Upper lobe of left lung (tissue), 6 donors: Measurements from ENCODE around the gene IGSF10. TPM values are rescaled to one million over a fixed set of nuclear protein-coding genes. Genes with fewer than 3 reads are reported as not detected.
A peak's percentile ranks its signal among the peaks of the same experiment; 100 is the strongest.

Source experiments
- ATAC-seq, 2 donors: fragments of 200-7000 bp; cut with Tn5 transposase; one replicate each; pipeline ENCODE4 v1.9.1; 2022; ENCODE audit warnings: mild to moderate bottlenecking in 2 of 2, moderate library complexity in 2 of 2; ENCODE audit not compliant: low FRiP score in 2 of 2
- DNase-seq, 2 donors: peaks; one replicate each; pipeline ENCODE4 v3.0.0-alpha.2; 2019 to 2020
- H3K27ac ChIP-seq, 4 donors: fragments of 200-600 bp; sonication (generic); one replicate each; pipeline ENCODE4 v1.5.1; 2016 to 2019
- H3K27me3 ChIP-seq, 4 donors: fragments of 200-600 bp; sonication (generic); one replicate each; pipeline ENCODE4 v1.5.1; 2017 to 2019
- H3K36me3 ChIP-seq, 4 donors: fragments of 200-600 bp; sonication (generic); one replicate each; pipeline ENCODE4 v1.5.1; 2016 to 2019
- H3K4me1 ChIP-seq, 4 donors: fragments of 200-600 bp; sonication (generic); one replicate each; pipeline ENCODE4 v1.5.1; 2018 to 2019
- H3K4me3 ChIP-seq, 4 donors: fragments of 200-600 bp; sonication (generic); one replicate each; pipeline ENCODE4 v1.5.1; 2017 to 2019; ENCODE audit warnings: mild to moderate bottlenecking in 2 of 4, moderate library complexity in 1 of 4
- H3K9me3 ChIP-seq, 4 donors: fragments of 200-600 bp; sonication (generic); one replicate each; pipeline ENCODE4 v1.5.1; 2018 to 2019
- EP300 ChIP-seq, 4 donors: sonication (generic); formaldehyde crosslinking; IDR thresholded peaks; one replicate each; pipeline ENCODE4 v1.5.1; 2017; ENCODE audit warnings: antibody characterized with exemption in 4 of 4, control low read depth in 2 of 4
- POLR2A ChIP-seq, 4 donors: fragments of 450-650 bp; IDR thresholded peaks; one replicate each; pipeline ENCODE4 v1.5.1; 2016 to 2017; ENCODE audit warnings: antibody characterized with exemption in 4 of 4, mild to moderate bottlenecking in 2 of 4
- POLR2AphosphoS5 ChIP-seq, 2 donors: sonication (generic); formaldehyde crosslinking; IDR thresholded peaks; one replicate each; pipeline ENCODE4 v1.5.1; 2017; ENCODE audit warnings: antibody characterized with exemption in 2 of 2
- WGBS, 2 donors: methylation state at CpG; one replicate each; pipeline ENCODE4 v1.1.5; 2017 to 2018; 5-methylcytosine and 5-hydroxymethylcytosine counted together
- total RNA-seq, 6 donors: library from RNA; depleted of rRNA in 4 of 6; stranded (reverse); fragments of >200 nt in 4 of 6; gene quantifications; one replicate each; pipeline versions ENCODE4 v1.1.0 to v1.2.1, GENCODE V29; 2016 to 2021
- TF ChIP-seq, protein P1 (sequence below), 6 experiments: fragments of 450-650 bp in 4 of 6; fragments of 200-600 bp in 2 of 6; sonication (generic) in 2 of 6; IDR thresholded peaks; one replicate each; pipeline ENCODE4 v1.5.1; 2016 to 2019; ENCODE audit warnings: antibody characterized with exemption in 6 of 6
- donor health status: DM: no; HTN: no; CAD: no; lungs with moderate emphysema.
- donor health status: DM: no; HTN: yes; CAD: no; lungs with severe emphysema.

The IGSF10 gene
- total RNA-seq, 6 donors from 2014 or later, result 9.2 to 27.2 (median 22.9) TPM

DNA sequence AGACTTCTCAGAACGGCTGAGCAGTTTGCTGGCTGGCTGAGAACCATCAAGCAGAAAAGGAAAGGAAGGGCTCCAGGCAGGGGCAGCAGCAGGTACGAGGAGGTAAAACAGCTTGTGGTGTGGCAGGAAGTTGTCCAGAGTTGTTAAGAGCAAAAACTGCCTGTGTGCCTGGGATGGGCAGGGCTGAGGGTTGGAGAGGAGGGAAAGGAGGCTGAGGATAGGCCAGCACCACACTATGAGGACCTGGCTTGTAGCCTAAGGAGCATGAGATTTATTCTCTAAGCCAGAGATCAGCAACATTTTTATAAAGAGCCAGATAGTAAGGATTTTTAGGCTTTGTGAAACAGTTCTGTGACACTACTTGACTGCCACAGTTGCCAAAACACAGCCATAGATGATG lies 8.0 kb downstream of the IGSF10 start:
- Histone ChIP-seq H3K4me1 (no peaks in the 10 kb centered on the region), H3K36me3 (peaks cover 0 to 4% (median 0%) of the 10 kb centered on the region in 4 donors), H3K27ac (no peak overlapping the region), H3K27me3 (no peaks in the 10 kb centered on the region), H3K4me3 (no peak overlapping the region), H3K9me3 (no peaks in the 10 kb centered on the region)
- 31% methylated on average over 2 of the region's 2 CpGs for WGBS, 2 donors
- no peak for TF ChIP-seq EP300 (IDR thresholded peaks at IDR 0.05)
- ATAC-seq (peak in 1 of 2 donors; percentile 61), DNase-seq (peak in 1 of 2 donors; percentile 31)

DNA sequence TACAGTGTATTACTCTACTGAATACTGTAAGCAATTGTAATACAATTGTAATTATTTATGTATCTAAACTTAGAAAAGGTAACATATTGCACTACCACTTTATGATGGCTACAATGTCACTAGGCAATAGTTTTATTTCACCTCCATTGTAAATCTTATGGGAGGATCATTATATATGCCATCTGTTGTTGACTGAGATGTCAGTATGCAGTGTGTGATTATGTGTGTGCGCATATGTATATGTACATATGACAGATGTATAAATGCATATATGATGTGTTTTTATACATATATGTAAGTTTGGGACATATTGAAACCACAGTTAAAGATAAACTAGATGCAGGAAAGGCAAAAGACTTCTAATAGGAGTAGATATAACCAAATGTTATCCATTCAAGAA lies 8.5 kb downstream of the IGSF10 start:
- H3K9me3 ChIP-seq, result no peaks in the 10 kb centered on the region
- H3K27me3 ChIP-seq, result no peaks in the 10 kb centered on the region
- TF ChIP-seq EP300 (IDR thresholded peaks at IDR 0.05), result no peak
- no peak for TF ChIP-seq POLR2AphosphoS5 (IDR thresholded peaks at IDR 0.05)
- TF ChIP-seq, protein P1, sequence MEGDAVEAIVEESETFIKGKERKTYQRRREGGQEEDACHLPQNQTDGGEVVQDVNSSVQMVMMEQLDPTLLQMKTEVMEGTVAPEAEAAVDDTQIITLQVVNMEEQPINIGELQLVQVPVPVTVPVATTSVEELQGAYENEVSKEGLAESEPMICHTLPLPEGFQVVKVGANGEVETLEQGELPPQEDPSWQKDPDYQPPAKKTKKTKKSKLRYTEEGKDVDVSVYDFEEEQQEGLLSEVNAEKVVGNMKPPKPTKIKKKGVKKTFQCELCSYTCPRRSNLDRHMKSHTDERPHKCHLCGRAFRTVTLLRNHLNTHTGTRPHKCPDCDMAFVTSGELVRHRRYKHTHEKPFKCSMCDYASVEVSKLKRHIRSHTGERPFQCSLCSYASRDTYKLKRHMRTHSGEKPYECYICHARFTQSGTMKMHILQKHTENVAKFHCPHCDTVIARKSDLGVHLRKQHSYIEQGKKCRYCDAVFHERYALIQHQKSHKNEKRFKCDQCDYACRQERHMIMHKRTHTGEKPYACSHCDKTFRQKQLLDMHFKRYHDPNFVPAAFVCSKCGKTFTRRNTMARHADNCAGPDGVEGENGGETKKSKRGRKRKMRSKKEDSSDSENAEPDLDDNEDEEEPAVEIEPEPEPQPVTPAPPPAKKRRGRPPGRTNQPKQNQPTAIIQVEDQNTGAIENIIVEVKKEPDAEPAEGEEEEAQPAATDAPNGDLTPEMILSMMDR (IDR thresholded peaks at IDR 0.05), result no peak
- no peak for TF ChIP-seq POLR2A (IDR thresholded peaks at IDR 0.05)
- H3K36me3 ChIP-seq, result peaks cover 0 to 4% (median 0%) of the 10 kb centered on the region in 4 donors
- no peak overlapping the region for H3K27ac ChIP-seq
- no peaks in the 10 kb centered on the region for H3K4me1 ChIP-seq
- H3K4me3 ChIP-seq, result no peak overlapping the region
- DNase-seq (no peak), ATAC-seq (no peak)
- 41 to 97% methylated on average over 1 of the region's 1 CpG for WGBS, 2 donors

DNA sequence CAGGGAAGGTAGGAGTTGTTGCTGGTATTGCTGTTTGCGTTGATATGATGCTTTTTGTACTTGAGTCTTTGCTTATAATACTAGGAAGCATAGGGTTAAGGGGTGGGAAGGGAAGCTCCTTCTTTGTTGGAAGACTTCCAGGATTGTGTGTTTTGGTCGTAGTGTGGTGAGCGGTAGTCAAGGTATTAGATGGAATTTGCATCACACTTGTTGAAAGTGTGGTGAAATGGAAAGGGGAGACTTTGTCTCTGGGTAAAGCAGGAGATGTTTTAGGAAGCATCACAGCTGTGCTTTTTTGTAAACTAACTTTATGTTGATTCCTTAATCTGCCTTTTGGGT lies 14.9 kb downstream of the IGSF10 start:
- Histone ChIP-seq H3K27me3 (no peaks in the 10 kb centered on the region), H3K4me3 (no peak overlapping the region), H3K4me1 (no peaks in the 10 kb centered on the region), H3K9me3 (no peaks in the 10 kb centered on the region), H3K36me3 (peaks cover 0 to 4% (median 0%) of the 10 kb centered on the region in 4 donors), H3K27ac (no peak overlapping the region)
- ATAC-seq (no peak), DNase-seq (no peak)
- no peak for TF ChIP-seq POLR2AphosphoS5 (IDR thresholded peaks at IDR 0.05)
- no peak for TF ChIP-seq EP300 (IDR thresholded peaks at IDR 0.05)
- TF ChIP-seq POLR2A (IDR thresholded peaks at IDR 0.05), result no peak
- TF ChIP-seq, protein P1 (IDR thresholded peaks at IDR 0.05), result no peak
- WGBS, 2 donors, result 49 to 65% methylated on average over 3 of the region's 3 CpGs

DNA sequence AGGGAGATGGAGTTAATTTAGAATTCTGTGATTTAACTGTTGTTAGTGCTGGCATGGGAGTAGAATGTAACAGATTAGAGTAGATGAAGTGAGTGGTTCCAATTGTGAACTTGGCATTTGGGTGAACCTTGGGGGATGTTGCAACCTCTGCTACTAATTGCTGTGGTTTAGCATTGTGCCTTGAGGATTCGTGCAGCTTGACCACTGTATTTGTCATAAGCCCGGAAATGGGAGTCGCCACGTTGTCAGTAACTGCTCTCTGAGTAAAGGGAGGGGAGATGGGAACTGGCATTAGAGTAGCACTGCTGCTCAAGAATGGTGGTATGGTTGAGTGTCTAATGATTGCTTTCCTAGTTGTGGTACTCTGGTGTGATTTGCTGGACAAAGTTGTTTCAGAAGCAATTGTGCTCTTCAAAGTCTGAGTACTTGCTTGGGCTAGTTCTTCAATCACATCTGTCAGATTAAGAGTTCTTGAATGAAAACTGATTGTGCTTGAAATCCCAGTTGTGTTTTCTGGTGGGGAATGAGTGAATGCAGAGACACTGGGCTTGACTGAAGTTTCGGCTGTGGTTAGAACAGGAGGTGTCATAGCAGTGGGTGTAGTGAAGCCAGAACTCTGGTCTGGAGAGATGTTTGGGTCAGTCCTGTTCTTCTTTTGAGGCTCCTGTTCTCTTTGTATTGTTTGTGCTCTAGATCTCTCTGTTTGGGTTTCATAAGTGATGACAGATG lies 15.4 kb downstream of the IGSF10 start:
- no peak overlapping the region for H3K27ac ChIP-seq
- H3K27me3 ChIP-seq, result no peaks in the 10 kb centered on the region
- ATAC-seq (peak in 1 of 2 donors; percentile 81), DNase-seq (peak in 1 of 2 donors; percentile 43)
- no peaks in the 10 kb centered on the region for H3K4me1 ChIP-seq
- TF ChIP-seq, protein P1 (IDR thresholded peaks at IDR 0.05), result no peak
- TF ChIP-seq POLR2A (IDR thresholded peaks at IDR 0.05) (no peak), EP300 (IDR thresholded peaks at IDR 0.05) (no peak), POLR2AphosphoS5 (IDR thresholded peaks at IDR 0.05) (no peak)
- peaks cover 0 to 4% (median 0%) of the 10 kb centered on the region in 4 donors for H3K36me3 ChIP-seq
- H3K9me3 ChIP-seq, result no peaks in the 10 kb centered on the region
- WGBS, 2 donors, result 63 to 64% methylated on average over 5 of the region's 5 CpGs
- no peak overlapping the region for H3K4me3 ChIP-seq

DNA sequence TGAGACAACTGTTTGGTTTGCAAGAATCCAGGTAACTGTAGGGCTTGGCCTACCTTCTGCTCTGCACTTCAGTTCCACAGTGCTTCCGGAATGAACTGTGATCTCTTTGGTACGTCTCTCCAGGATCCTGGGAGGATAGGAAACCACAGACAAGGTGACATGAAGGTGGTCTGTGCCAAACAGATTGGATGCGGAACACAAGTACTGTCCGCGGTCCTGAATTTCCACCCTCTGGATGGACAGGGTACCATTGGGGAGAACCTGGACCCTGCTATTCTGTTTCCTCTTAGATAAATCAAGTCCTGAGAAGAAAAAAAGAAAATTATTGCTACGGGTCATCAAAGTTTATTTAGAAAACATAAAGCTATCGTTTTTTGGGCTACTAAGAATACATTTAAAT lies 17.3 kb downstream of the IGSF10 start:
- WGBS, 2 donors, result 86 to 88% methylated on average over 6 to 7 of the region's 7 CpGs
- Histone ChIP-seq H3K27me3 (no peaks in the 10 kb centered on the region), H3K4me1 (no peaks in the 10 kb centered on the region), H3K4me3 (no peak overlapping the region), H3K9me3 (no peaks in the 10 kb centered on the region), H3K27ac (no peak overlapping the region), H3K36me3 (peaks cover 0 to 4% (median 0%) of the 10 kb centered on the region in 4 donors)
- ATAC-seq (no peak), DNase-seq (no peak)
- TF ChIP-seq, protein P1 (IDR thresholded peaks at IDR 0.05), result no peak
- TF ChIP-seq EP300 (IDR thresholded peaks at IDR 0.05), result no peak
- TF ChIP-seq POLR2AphosphoS5 (IDR thresholded peaks at IDR 0.05), result no peak
- no peak for TF ChIP-seq POLR2A (IDR thresholded peaks at IDR 0.05)
